ENCODE data around the gene KCNT1. TPM values are rescaled to one million over a fixed set of nuclear protein-coding genes. Genes with fewer than 3 reads are reported as not detected.
A peak's percentile ranks its signal among the peaks of the same experiment; 100 is the strongest.

Gene KCNT1
- total RNA-seq, 2 experiments from 2014 or later = 0.11 to 0.22 TPM

DNA sequence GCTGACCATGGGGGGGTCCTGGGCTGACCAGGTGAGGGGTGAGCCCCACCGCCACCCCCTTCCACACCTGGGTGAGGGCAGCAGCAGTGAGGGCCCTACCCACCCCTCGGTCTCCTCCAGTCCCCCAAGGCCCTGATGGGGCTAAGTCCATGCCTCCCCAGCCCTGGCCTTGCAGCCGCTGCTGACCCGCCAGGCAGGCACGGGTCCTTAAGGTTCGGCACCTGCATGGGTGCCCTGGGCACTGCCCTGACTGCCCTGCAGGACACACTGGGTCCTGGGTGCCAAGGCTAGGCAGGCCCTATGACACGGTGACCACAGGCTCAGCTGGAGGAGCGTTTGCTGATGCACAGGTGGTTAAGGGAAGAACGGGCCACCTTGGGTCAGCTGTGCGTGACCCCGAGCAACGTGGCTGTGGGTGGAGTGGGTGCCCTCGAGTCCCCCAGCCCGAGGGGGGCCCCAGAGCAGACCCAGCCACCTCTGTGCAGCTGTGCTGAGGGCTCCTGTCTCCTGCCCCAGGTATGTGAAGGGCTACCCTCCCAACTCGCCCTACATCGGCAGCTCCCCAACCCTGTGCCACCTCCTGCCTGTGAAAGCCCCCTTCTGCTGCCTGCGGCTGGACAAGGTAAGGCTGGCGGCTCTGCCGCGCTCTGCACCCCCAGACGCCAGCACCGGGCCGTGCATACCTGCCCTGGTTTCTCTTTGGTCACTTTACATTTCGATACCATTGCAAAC is 73.0 kb downstream of the KCNT1 start:
- ChIA-PET CTCF (no interaction called here), POLR2A (no interaction called here)
- intact Hi-C loops (cut with DNase I, micrococcal nuclease) = no loop called here
- no peak for TF ChIP-seq CTCF (IDR thresholded peaks at IDR 0.05)
- H3K27me3 ChIP-seq (ENCODE audit: control insufficient read depth in 1 of 2, insufficient read depth in 2 of 2, low read length in 2 of 2) = no peaks in the 10 kb centered on the region
- H3K4me1 ChIP-seq (ENCODE audit: insufficient read depth, low read length) = no peaks in the 10 kb centered on the region
- no peaks in the 10 kb centered on the region for H3K36me3 ChIP-seq (ENCODE audit: insufficient read depth, low read length)
- Mint-ChIP-seq H3K9me3 (no peaks in the 10 kb centered on the region), H3K4me3 (no peak overlapping the region), H3K4me1 (ENCODE audit: low read depth) (no peaks in the 10 kb centered on the region), H3K27me3 (no peaks in the 10 kb centered on the region), H3K36me3 (ENCODE audit: low read depth) (no peaks in the 10 kb centered on the region), H3K27ac (no peak overlapping the region)
- H3K27ac ChIP-seq (ENCODE audit: low read depth in 1 of 2, low read length in 2 of 2) = no peak overlapping the region
- DNase-seq = no peak
- H3K4me3 ChIP-seq (ENCODE audit: low read length) = no peak overlapping the region
- no peaks in the 10 kb centered on the region for H3K9me3 ChIP-seq (ENCODE audit: control insufficient read depth in 1 of 2, insufficient read depth in 1 of 2, low read length in 2 of 2)
- ATAC-seq (ENCODE audit: poor library complexity) = no peak

- H3K4me3 Mint-ChIP-seq = no peak overlapping the region
- H3K4me1 Mint-ChIP-seq (ENCODE audit: low read depth) = no peaks in the 10 kb centered on the region
- H3K36me3 Mint-ChIP-seq (ENCODE audit: low read depth) = no peaks in the 10 kb centered on the region
- Histone ChIP-seq H3K36me3 (ENCODE audit: insufficient read depth, low read length) (no peaks in the 10 kb centered on the region), H3K27ac (ENCODE audit: low read depth in 1 of 2, low read length in 2 of 2) (no peak overlapping the region), H3K4me1 (ENCODE audit: insufficient read depth, low read length) (no peaks in the 10 kb centered on the region), H3K9me3 (ENCODE audit: control insufficient read depth in 1 of 2, insufficient read depth in 1 of 2, low read length in 2 of 2) (no peaks in the 10 kb centered on the region), H3K4me3 (ENCODE audit: low read length) (no peak overlapping the region), H3K27me3 (ENCODE audit: control insufficient read depth in 1 of 2, insufficient read depth in 2 of 2, low read length in 2 of 2) (no peaks in the 10 kb centered on the region)
- DNase-seq = no peak
- no peak for TF ChIP-seq CTCF (IDR thresholded peaks at IDR 0.05)
- no peaks in the 10 kb centered on the region for H3K9me3 Mint-ChIP-seq
- H3K27ac Mint-ChIP-seq = no peak overlapping the region
- CTCF ChIA-PET = no interaction called here
- POLR2A ChIA-PET = no interaction called here
- no peak for ATAC-seq (ENCODE audit: poor library complexity)
- intact Hi-C loops (cut with DNase I, micrococcal nuclease) = no loop called here
- H3K27me3 Mint-ChIP-seq = no peaks in the 10 kb centered on the region
Observed at GRCh38 chr9:135775911-135776310, 73.9 kb downstream of the KCNT1 start.

- DNase-seq (peak in 2 of 14 experiments; percentile 14 to 57), ATAC-seq (ENCODE audit: poor library complexity) (no peak)
- no peaks in the 10 kb centered on the region for H3K9me3 Mint-ChIP-seq
- no peak overlapping the region for H3K4me3 ChIP-seq (ENCODE audit: low read length)
- no peaks in the 10 kb centered on the region for H3K36me3 ChIP-seq (ENCODE audit: insufficient read depth, low read length)
- no peaks in the 10 kb centered on the region for H3K27me3 ChIP-seq (ENCODE audit: control insufficient read depth in 1 of 2, insufficient read depth in 2 of 2, low read length in 2 of 2)
- no peaks in the 10 kb centered on the region for H3K27me3 Mint-ChIP-seq
- intact Hi-C loops (cut with DNase I, micrococcal nuclease) = no loop called here
- no peak overlapping the region for H3K27ac Mint-ChIP-seq
- ChIA-PET CTCF (no interaction called here), POLR2A (interaction anchor here (0.8 kb wide), 1 partner anchor 10 kb away, joined by 3 read pairs; no protein-coding TSS in a partner anchor)
- H3K27ac ChIP-seq (ENCODE audit: low read depth in 1 of 2, low read length in 2 of 2) = no peak overlapping the region
- H3K4me1 Mint-ChIP-seq (ENCODE audit: low read depth) = no peaks in the 10 kb centered on the region
- no peak overlapping the region for H3K4me3 Mint-ChIP-seq
- TF ChIP-seq CTCF (IDR thresholded peaks at IDR 0.05) = no peak
- no peaks in the 10 kb centered on the region for H3K36me3 Mint-ChIP-seq (ENCODE audit: low read depth)
- no peaks in the 10 kb centered on the region for H3K4me1 ChIP-seq (ENCODE audit: insufficient read depth, low read length)
- H3K9me3 ChIP-seq (ENCODE audit: control insufficient read depth in 1 of 2, insufficient read depth in 1 of 2, low read length in 2 of 2) = no peaks in the 10 kb centered on the region
Observed at GRCh38 chr9:135776893-135777622, 75.1 kb downstream of the KCNT1 start.

All from CD4-positive, alpha-beta T cell (primary cell).